Fibroblast of villous mesenchyme (primary cell): Measurements from ENCODE around the gene CYP46A1. TPM values are rescaled to one million over a fixed set of nuclear protein-coding genes. Genes with fewer than 3 reads are reported as not detected.
"Not testable (repeated sequence)": the region's sequence is repeated elsewhere in the genome, so short reads cannot be mapped to it uniquely, and the experiment has no call there.

Experiments
- DNase-seq: peaks from one replicate; pipeline ENCODE4 v3.0.0-alpha.2; 2010; ENCODE audit warnings: low read depth
- H3K4me3 ChIP-seq: 2 replicates; pipeline ENCODE4 v1.5.1; 2011; ENCODE audit warnings: low read depth, mild to moderate bottlenecking, low read length
- total RNA-seq: library from RNA; depleted of rRNA; stranded (reverse); fragments of >200 nt; gene quantifications from 2 replicates; pipeline ENCODE4 v1.2.3, GENCODE V29; 2012
- TF ChIP-seq, protein P1 (sequence below): IDR thresholded peaks from 2 replicates; pipeline ENCODE4 v1.5.1; 2012; ENCODE audit warnings: low read depth, mild to moderate bottlenecking, low read length; ENCODE audit not compliant: insufficient read depth

CYP46A1 gene
- total RNA-seq, 1 donor, result under 0.01 TPM

DNA sequence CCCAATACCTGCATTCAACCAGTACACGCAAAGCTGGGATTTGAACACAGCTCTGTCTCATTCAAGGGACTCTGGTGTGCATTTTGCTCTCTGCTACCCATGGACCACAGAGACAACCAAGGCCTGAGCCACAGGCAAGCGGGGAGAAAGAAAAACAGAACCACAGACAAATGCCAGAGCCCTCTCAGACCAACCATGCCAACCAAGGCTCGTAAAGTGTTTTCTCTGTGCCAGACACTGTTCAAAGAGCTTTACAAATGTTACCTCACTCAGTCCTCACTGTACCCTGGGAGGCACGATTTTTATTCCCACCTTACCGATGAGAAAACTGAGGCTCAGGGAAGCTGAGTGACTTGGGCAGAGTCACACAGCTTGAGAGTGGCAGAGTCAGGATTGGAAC, 76.7 kb downstream of the CYP46A1 start:
- H3K4me3 ChIP-seq, result no peak overlapping the region
- no peak for DNase-seq
- TF ChIP-seq, protein P1, sequence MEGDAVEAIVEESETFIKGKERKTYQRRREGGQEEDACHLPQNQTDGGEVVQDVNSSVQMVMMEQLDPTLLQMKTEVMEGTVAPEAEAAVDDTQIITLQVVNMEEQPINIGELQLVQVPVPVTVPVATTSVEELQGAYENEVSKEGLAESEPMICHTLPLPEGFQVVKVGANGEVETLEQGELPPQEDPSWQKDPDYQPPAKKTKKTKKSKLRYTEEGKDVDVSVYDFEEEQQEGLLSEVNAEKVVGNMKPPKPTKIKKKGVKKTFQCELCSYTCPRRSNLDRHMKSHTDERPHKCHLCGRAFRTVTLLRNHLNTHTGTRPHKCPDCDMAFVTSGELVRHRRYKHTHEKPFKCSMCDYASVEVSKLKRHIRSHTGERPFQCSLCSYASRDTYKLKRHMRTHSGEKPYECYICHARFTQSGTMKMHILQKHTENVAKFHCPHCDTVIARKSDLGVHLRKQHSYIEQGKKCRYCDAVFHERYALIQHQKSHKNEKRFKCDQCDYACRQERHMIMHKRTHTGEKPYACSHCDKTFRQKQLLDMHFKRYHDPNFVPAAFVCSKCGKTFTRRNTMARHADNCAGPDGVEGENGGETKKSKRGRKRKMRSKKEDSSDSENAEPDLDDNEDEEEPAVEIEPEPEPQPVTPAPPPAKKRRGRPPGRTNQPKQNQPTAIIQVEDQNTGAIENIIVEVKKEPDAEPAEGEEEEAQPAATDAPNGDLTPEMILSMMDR, result no peak

GRCh38 chr14:99762911-99763310, 78.8 kb downstream of the CYP46A1 start:
- DNase-seq, H3K4me3 ChIP-seq: not testable (repeated sequence)

DNA sequence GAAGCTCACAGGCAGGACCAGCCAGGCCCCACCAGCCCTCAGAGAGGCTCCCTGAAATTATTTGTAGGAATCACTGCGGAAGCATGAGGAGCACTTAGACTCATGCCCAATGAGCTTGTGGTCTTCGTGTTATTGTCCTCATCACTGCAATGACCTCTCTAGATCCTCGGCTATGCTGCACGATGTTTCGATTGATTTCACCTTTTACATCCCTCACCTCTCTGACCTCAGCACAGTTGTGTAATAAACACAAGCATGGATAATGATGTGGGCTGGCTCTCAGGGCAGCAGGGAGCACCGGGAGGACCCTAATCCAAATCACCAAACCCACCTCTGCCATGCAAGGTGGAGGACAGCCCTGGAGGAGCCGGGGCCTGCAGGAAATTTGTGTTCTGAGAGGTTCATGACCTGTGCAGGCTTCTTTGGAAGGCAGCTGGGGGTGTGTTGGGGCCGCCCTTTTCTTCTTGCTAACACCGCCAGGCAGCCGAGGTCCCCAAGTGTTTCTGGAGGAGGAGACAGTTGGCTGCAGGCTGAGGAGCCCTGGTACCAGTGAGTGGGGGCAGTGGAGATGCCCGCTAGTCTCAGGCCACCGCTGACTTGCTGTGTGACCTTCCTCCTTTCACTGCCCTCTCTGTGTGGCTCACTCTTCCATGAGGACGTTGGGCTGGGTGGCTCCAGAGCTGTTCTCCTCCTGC, 79.6 kb downstream of the CYP46A1 start:
- TF ChIP-seq, protein P1, result no peak
- DNase-seq, result no peak
- H3K4me3 ChIP-seq, result no peak overlapping the region

- TF ChIP-seq, protein P1, result no peak
- no peak overlapping the region for H3K4me3 ChIP-seq
- DNase-seq, result no peak
Observed at GRCh38 chr14:99764222-99764706, 80.2 kb downstream of the CYP46A1 start.

DNA sequence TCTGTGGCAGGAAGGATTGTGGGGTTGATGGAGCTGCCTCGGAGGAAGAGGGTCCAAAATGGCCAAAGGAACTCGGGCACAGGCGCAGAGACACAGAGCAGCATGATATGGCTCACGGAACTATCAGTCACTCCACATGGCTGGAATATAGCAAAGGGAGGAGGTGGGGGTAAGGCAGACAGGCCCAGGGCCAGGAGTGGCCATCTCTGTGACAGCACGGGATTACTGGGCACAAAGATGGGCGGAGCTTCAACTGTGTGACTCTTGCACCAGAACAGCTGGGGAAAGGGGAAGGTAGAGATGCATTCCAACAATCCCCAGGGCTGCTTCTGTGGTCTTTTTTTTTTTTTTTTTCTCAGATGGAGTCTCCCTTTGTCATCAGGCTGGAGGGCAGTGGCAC, 84.3 kb downstream of the CYP46A1 start:
- no peak for DNase-seq
- TF ChIP-seq, protein P1, result no peak
- H3K4me3 ChIP-seq, result no peak overlapping the region

DNA sequence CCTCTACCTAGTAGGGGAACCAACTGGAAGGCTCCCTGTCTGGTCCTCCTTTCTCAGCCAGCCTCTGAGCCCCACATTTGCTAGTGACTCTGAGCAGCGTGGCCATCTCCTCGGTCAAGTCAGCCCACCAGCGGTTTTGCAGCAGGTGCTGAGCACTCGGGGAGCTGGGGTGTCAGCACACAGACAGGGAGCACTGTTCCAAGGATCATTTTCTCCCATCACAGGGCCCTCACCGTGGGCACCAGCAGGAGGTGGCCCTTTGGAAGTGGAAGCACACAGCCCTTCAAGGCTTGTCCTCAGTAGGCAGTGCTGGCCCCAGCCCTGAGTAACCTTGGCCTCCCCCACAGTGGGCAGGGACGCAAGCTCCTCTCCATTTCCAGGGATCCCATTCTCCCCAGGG, 85.0 kb downstream of the CYP46A1 start:
- TF ChIP-seq, protein P1, result no peak
- no peak for DNase-seq
- no peak overlapping the region for H3K4me3 ChIP-seq

DNA sequence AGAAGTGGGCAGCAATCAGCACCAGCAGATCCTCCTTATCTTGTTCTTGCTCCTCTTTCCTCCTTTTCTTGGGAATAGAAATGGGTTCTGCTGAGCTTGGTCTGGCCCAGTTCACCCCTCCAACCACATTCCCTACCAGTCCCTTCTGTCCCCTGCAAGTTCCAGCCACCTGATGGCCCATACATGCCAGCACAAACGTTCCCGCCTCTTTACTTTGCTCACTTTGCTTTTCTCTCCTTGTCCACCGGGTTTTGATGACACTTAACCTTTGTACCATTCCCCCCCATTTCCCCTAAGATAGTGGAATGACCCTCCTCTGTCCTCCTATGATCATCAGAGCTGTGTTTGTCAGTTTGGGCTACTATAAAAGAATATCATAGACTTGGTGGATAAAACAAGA, 85.7 kb downstream of the CYP46A1 start:
- no peak for DNase-seq
- TF ChIP-seq, protein P1, result no peak
- H3K4me3 ChIP-seq, result no peak overlapping the region
